Caco-2 (cell line): ENCODE results near the gene USP27X. TPM values are rescaled to one million over a fixed set of nuclear protein-coding genes. Genes with fewer than 3 reads are reported as not detected.

Experiments
- BruUV-seq: library from RNA; stranded (reverse); fragments of 400-500 nt; replicated peaks from 2 replicates; lab custom pipeline; 2021; lab: Mats Ljungman, UMichigan
- CTCF ChIA-PET: fragments of 300-600 bp; sonication (Branson Sonifier 250); formaldehyde crosslinking; loops from one replicate; lab custom pipeline; 2022; ENCODE audit warnings: antibody characterized with exemption; lab: Charles Lee
- POLR2A ChIA-PET: fragments of 300-600 bp; sonication (Branson Sonifier 250); formaldehyde crosslinking; loops from one replicate; lab custom pipeline; 2022; ENCODE audit warnings: antibody characterized with exemption; lab: Charles Lee
- DNase-seq, 2 experiments: peaks; one replicate each; pipeline versions ENCODE4 v3.0.0 to v3.0.0-alpha.2; 2020 to 2022
- H3K27me3 ChIP-seq: replicated peaks from 2 replicates; pipeline ENCODE4 v1.6.0; 2011; ENCODE audit warnings: low read length; ENCODE audit not compliant: control insufficient read depth, insufficient read depth
- H3K36me3 ChIP-seq: 2 replicates; pipeline ENCODE4 v1.5.1; 2011; ENCODE audit warnings: low read length; ENCODE audit not compliant: control insufficient read depth, insufficient read depth
- H3K4me1 ChIP-seq: fragments of 250-450 bp; sonication (Bioruptor Pico); 2 replicates; pipeline ENCODE4 v1.5.1; 2020; ENCODE audit warnings: mild to moderate bottlenecking
- H3K4me3 ChIP-seq: 2 replicates; pipeline ENCODE4 v1.5.1; 2011; ENCODE audit warnings: low read depth, mild to moderate bottlenecking, control low read depth, low read length
- H3K9me3 ChIP-seq: fragments of 250-450 bp; sonication (Bioruptor Pico); 2 replicates; pipeline ENCODE4 v1.5.1; 2020; ENCODE audit warnings: mild to moderate bottlenecking, moderate library complexity
- H3K27ac Mint-ChIP-seq: one replicate; pipeline ENCODE4 v1.8.0; 2022; ENCODE audit warnings: mixed read lengths; ENCODE audit not compliant: unreplicated experiment
- H3K27me3 Mint-ChIP-seq: one replicate; pipeline ENCODE4 v1.8.0; 2022; ENCODE audit warnings: mixed read lengths; ENCODE audit not compliant: insufficient read depth, unreplicated experiment
- H3K36me3 Mint-ChIP-seq: one replicate; pipeline ENCODE4 v1.8.0; 2022; ENCODE audit warnings: mild to moderate bottlenecking, mixed read lengths; ENCODE audit not compliant: insufficient read depth, unreplicated experiment
- H3K4me1 Mint-ChIP-seq: one replicate; pipeline ENCODE4 v1.8.0; 2022; ENCODE audit warnings: low read depth, mixed read lengths; ENCODE audit not compliant: unreplicated experiment
- H3K4me3 Mint-ChIP-seq: one replicate; pipeline ENCODE4 v1.8.0; 2022; ENCODE audit warnings: mild to moderate bottlenecking, moderate library complexity, mixed read lengths; ENCODE audit not compliant: unreplicated experiment
- H3K9me3 Mint-ChIP-seq: one replicate; pipeline ENCODE4 v1.8.0; 2022; ENCODE audit warnings: mixed read lengths; ENCODE audit not compliant: unreplicated experiment
- intact Hi-C: fragments of 100-400 bp; cut with micrococcal nuclease; formaldehyde crosslinking; loops from one replicate; pipeline ENCODE4 v1.10.0; 2022; ENCODE audit not compliant: unreplicated experiment
- total RNA-seq: library from RNA; stranded (reverse); gene quantifications from 2 replicates; pipeline ENCODE4 v1.2.3, GENCODE V29; 2022
- TF ChIP-seq, protein P1 (sequence below), 2 experiments: fragments of 200-600 bp in 1 of 2; IDR thresholded peaks; 1 replicate in 1 of 2; 2 replicates in 1 of 2; pipeline versions ENCODE4 v1.5.1 to v1.8.0; 2011 to 2022; ENCODE audit warnings: antibody characterized with exemption in 1 of 2, control low read depth in 1 of 2, inconsistent platforms in 1 of 2, low read depth in 1 of 2, low read length in 1 of 2, mild to moderate bottlenecking in 1 of 2, moderate library complexity in 1 of 2; ENCODE audit not compliant: insufficient read depth in 1 of 2, severe bottlenecking in 1 of 2, unreplicated experiment in 1 of 2

The USP27X gene
- total RNA-seq, 1 experiment from 2014 or later = 13.5 TPM

DNA sequence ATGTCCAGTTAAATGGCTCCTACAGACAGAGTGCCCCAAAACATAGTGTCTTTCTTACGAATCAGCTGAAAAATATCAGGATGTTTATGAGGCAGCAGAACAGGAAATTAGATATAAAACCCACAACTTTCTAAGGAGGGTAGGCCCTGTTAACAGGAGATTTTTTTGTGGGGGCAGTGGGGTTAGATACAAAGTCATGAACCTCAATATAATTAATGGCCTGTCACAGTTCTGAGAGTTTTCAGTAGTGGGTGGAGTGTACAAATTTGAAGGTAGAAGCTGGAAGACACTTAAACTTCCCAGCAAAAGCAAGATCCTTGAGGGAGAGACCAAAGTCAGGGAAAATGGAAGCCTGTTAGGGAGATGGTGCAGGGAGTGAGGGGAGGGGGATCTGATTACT, 32.8 kb upstream of the USP27X start:
- Mint-ChIP-seq H3K4me1 (no peaks in the 10 kb centered on the region), H3K4me3 (no peak overlapping the region), H3K27me3 (no peaks in the 10 kb centered on the region), H3K9me3 (peaks cover 9% of the 10 kb centered on the region), H3K36me3 (no peaks in the 10 kb centered on the region), H3K27ac (no peak overlapping the region)
- CTCF ChIA-PET = no interaction called here
- Histone ChIP-seq H3K27me3 (no peaks in the 10 kb centered on the region), H3K4me3 (no peak overlapping the region), H3K4me1 (no peaks in the 10 kb centered on the region), H3K36me3 (no peaks in the 10 kb centered on the region), H3K9me3 (no peaks in the 10 kb centered on the region)
- intact Hi-C loops = no loop called here
- DNase-seq = no peak
- BruUV-seq = no TSS peak
- TF ChIP-seq, protein P1, sequence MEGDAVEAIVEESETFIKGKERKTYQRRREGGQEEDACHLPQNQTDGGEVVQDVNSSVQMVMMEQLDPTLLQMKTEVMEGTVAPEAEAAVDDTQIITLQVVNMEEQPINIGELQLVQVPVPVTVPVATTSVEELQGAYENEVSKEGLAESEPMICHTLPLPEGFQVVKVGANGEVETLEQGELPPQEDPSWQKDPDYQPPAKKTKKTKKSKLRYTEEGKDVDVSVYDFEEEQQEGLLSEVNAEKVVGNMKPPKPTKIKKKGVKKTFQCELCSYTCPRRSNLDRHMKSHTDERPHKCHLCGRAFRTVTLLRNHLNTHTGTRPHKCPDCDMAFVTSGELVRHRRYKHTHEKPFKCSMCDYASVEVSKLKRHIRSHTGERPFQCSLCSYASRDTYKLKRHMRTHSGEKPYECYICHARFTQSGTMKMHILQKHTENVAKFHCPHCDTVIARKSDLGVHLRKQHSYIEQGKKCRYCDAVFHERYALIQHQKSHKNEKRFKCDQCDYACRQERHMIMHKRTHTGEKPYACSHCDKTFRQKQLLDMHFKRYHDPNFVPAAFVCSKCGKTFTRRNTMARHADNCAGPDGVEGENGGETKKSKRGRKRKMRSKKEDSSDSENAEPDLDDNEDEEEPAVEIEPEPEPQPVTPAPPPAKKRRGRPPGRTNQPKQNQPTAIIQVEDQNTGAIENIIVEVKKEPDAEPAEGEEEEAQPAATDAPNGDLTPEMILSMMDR (IDR thresholded peaks at IDR 0.05; ENCODE audit: insufficient read depth in 1 of 2, low read depth in 1 of 2, low read length in 1 of 2, severe bottlenecking in 1 of 2, unreplicated experiment in 1 of 2) = no peak
- POLR2A ChIA-PET = no interaction called here

DNA sequence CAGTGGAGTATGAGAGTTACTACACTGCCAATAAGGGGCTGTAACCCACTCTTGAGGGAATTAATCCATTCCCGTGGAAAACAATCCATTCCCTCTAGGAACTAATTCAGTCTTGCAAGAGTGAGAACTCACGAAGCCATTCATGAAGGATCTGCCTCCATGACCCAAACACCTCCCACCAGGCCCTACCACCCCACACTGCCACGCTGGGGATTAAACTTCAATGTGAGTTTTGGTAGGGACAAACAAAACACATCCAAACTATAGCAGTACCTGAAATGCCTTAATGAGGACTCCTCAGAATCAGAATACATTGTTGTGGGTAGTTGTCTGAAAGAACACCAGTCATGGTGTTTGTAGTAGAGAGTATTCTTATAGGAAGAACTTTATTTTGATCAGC, 31.0 kb upstream of the USP27X start:
- no peak overlapping the region for H3K27ac Mint-ChIP-seq
- no peaks in the 10 kb centered on the region for H3K36me3 Mint-ChIP-seq
- H3K4me3 Mint-ChIP-seq = no peak overlapping the region
- TF ChIP-seq, protein P1 (IDR thresholded peaks at IDR 0.05; ENCODE audit: insufficient read depth in 1 of 2, low read depth in 1 of 2, low read length in 1 of 2, severe bottlenecking in 1 of 2, unreplicated experiment in 1 of 2) = no peak
- Histone ChIP-seq H3K27me3 (no peaks in the 10 kb centered on the region), H3K4me3 (no peak overlapping the region), H3K36me3 (no peaks in the 10 kb centered on the region), H3K9me3 (no peaks in the 10 kb centered on the region), H3K4me1 (no peaks in the 10 kb centered on the region)
- ChIA-PET POLR2A (no interaction called here), CTCF (no interaction called here)
- BruUV-seq = no TSS peak
- intact Hi-C loops = no loop called here
- no peaks in the 10 kb centered on the region for H3K27me3 Mint-ChIP-seq
- H3K9me3 Mint-ChIP-seq = peaks cover 12% of the 10 kb centered on the region
- H3K4me1 Mint-ChIP-seq = no peaks in the 10 kb centered on the region
- DNase-seq = no peak

DNA sequence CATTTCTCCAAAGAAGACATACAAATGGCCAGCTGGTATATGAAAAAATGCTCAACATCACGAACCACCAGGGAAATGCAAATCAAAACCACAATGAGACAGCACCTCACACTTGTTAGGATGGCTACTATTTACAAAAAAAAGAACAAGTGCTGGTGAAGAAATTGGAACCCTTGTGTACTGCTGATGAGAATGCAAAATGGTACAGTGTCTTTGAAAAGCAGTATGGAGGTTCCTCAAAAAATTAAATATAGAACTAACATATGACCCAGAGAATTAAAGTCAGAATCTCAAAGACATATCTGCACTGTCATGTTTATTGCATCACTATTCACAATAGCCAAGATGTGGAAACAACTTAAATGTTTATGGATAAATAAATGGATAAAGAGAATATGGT, 29.3 kb upstream of the USP27X start:
- Mint-ChIP-seq H3K4me3 (no peak overlapping the region), H3K36me3 (no peaks in the 10 kb centered on the region)
- no peak for DNase-seq

More for the DNA sequence above, 29.3 kb upstream of the USP27X start:
- no peak overlapping the region for H3K27ac Mint-ChIP-seq
- ChIA-PET POLR2A (no interaction called here), CTCF (no interaction called here)
- no peak overlapping the region for H3K4me3 ChIP-seq
- H3K27me3 Mint-ChIP-seq = no peaks in the 10 kb centered on the region
- no peaks in the 10 kb centered on the region for H3K9me3 ChIP-seq
- H3K9me3 Mint-ChIP-seq = peaks cover 18% of the 10 kb centered on the region
- no TSS peak for BruUV-seq
- no peaks in the 10 kb centered on the region for H3K4me1 Mint-ChIP-seq
- intact Hi-C loops = no loop called here
- TF ChIP-seq, protein P1 (IDR thresholded peaks at IDR 0.05; ENCODE audit: insufficient read depth in 1 of 2, low read depth in 1 of 2, low read length in 1 of 2, severe bottlenecking in 1 of 2, unreplicated experiment in 1 of 2) = no peak
- H3K4me1 ChIP-seq = no peaks in the 10 kb centered on the region
- no peaks in the 10 kb centered on the region for H3K27me3 ChIP-seq
- no peaks in the 10 kb centered on the region for H3K36me3 ChIP-seq
